HG02938 (cell line): Measurements from ENCODE around the gene RBM20.

ENCODE experiments used
- ATAC-seq: cut with Tn5 transposase; IDR thresholded peaks from one replicate; pipeline ENCODE4 v1.9.1; 2021; ENCODE audit warnings: mild to moderate bottlenecking, moderate library complexity; ENCODE audit not compliant: unreplicated experiment

RBM20 gene

DNA sequence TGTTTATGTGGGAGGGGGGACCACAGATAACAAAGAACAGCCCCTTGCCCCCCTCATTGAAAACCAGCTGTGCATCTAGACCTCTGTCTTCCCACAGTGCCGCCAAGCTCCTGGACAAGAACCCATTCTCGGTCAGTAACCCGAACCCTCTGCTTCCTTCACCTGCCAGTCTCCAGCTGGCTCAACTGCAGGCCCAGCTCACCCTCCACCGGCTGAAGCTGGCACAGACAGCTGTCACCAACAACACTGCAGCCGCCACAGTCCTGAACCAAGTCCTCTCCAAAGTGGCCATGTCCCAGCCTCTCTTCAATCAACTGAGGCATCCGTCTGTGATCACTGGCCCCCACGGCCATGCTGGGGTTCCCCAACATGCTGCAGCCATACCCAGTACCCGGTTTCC is 136.6 kb downstream of the RBM20 start:
- ATAC-seq = no peak

- ATAC-seq = no peak
Measured at GRCh38 chr10:110781139-110781538, 137.0 kb downstream of the RBM20 start.

DNA sequence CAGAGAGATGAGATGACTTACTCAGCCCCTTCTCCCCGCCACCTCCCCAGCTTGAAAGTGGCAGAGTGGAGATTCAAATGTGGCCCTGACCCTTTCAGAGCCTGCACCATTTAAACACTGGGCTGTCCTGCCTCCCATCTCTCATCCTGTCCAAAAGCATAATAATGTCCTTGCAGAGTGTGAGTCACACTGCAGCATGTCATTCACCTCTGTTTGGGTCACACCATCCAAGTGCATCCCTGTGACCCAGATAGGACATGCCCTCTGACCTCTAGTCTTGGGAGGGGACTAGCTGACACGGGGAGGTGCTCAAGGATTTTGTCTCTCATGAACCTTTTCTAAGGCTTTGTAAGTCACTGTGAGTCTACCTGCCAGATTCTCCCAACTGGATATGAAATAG is 138.5 kb downstream of the RBM20 start:
- ATAC-seq = no peak

- ATAC-seq = no peak
Measured at GRCh38 chr10:110783509-110784107, 139.5 kb downstream of the RBM20 start.

- no peak for ATAC-seq
Measured at GRCh38 chr10:110784198-110784597, 140.1 kb downstream of the RBM20 start.

DNA sequence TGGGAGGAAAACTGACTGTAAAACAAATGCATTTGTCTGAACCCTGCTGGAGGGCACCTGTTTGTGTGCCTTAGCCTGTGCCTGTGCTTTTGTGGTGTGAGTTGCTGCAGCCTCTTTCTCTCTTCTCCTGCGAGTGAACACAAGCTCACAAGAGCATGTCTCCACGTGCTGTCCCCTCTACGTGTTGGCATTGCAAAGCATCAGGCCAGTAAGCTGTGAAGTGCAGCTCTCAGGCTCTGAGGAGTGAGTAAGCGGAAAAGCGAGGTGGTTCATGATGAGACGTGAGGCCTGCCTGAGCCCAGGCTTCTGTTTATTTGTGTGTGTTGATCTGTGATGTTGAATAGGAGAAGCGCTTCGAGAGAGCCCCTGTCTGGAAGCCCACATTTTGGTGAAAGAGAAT is 142.0 kb downstream of the RBM20 start:
- ATAC-seq = no peak

DNA sequence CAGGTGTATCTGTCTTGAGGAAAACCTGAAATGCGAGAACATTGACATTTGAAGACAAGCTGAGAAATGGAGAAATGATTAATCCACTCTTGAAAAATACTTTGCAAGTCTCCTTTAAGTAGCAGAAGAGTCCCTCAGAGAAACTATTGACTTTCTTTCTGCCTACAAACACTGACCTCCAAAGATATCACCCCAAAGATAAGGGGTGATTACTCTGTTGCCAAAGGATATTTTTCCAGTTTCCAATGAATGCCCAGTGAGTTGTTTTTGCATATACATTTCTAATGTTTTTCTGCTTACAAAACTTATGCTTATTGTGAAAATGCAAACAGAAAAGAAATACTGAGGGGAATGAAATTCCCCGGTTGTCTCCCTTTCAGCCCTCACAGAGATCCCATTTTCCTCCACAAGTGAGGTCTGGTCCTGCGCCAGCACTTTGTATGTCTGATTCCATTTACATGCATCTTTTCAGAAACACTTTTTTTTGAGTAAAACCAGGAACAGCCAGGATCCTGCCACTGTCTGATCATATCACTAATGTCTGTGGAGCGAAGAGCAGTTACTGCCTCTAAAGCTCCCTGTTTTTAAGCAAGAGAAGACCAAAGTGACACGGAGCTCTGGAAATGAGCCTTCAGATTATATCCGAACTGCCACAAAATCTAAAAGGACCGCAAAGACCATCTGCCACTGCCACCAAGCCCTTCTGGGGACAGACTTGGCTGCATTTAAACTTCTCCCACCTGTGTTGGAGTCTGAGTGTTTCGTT is 144.7 kb downstream of the RBM20 start:
- ATAC-seq = no peak

DNA sequence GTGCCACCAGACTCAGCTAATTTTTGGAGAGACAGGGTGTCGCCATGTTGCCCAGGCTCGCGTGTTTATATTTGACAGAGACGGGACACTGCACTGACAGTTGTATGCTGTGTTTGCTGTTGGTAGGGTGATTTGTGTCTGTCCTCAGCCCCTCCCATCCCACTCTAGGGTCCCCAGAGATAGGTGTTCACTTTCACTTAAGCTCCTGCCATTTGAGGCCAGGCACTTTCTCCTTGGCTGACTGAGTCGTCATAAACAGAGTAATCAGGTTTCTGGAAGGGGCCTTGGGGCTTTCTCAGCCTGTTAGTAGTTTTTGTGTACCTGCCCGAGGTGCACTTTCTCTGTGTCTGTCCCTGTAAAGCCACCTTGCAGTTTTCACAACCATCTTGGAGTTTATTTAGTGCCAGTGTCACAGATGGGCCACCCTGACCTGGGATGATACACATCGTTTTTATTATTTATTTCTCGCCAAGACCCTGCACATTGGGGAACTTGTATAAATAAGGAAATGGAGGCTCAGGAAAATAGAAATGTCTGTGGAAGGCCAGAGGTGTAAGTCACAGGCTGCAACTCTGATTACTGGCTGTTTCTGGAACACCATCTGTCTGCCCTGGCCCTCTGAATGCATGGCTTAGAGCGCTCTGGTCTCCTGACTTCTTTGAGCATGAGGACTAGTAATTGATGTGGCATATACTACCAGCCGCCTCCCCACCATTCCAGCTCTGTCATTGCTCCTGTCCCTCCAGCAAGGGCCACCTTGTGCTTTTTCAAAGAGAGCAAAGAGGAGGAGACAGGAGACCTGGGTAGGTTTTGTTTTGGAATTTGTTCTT is 145.7 kb downstream of the RBM20 start:
- ATAC-seq = no peak

DNA sequence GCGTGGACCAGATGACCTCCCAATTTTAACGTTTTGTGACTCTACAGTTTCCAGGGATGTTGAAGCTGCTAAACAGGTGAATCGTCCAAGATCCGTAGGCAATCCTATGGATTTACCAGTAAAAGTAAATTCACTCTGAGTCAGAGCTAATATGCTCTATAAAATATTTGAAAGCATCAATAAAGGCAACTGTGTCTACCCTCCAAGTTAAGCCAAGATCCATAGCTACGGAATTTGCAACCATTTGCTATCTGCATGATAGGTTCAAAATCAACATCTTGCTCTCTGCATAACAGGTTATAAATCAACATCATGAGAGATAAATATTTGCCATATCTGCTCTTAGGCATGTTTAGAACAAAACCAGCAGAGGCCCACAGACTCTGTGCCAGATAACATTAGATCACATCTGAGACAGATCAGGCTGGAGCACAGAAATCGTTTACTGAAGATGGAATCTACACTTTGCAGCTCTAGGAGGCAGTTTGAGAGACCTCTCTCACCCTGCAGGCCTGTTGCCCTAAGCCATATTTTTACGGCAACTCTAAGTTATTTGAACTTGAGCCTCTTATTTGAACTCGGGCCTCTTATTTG is 146.9 kb downstream of the RBM20 start:
- no peak for ATAC-seq

GRCh38 chr10:110791541-110792073 is 147.5 kb downstream of the RBM20 start:
- ATAC-seq = no peak

GRCh38 chr10:110792476-110793125 is 148.5 kb downstream of the RBM20 start:
- no peak for ATAC-seq

- no peak for ATAC-seq
Measured at GRCh38 chr10:110793128-110793812, 149.1 kb downstream of the RBM20 start.

- no peak for ATAC-seq
Measured at GRCh38 chr10:110793886-110794285, 149.8 kb downstream of the RBM20 start.

- ATAC-seq = no peak
Measured at GRCh38 chr10:110794808-110795207, 150.7 kb downstream of the RBM20 start.

DNA sequence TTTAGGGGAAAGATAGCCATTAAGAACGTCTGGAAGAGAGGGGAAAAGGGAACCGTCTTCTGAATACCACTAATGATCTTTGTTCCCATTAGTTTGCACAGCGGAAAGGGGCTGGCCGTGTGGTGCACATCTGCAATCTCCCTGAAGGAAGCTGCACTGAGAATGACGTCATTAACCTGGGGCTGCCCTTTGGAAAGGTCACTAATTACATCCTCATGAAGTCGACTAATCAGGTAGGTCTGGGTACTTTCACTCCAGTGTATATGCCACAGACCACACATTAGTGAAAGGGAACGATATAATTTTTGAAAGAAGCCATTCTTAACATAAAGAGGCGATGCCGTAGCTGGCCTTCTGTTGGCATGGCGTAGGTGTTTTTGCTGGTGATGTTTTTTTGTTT is 153.3 kb downstream of the RBM20 start:
- ATAC-seq = no peak

DNA sequence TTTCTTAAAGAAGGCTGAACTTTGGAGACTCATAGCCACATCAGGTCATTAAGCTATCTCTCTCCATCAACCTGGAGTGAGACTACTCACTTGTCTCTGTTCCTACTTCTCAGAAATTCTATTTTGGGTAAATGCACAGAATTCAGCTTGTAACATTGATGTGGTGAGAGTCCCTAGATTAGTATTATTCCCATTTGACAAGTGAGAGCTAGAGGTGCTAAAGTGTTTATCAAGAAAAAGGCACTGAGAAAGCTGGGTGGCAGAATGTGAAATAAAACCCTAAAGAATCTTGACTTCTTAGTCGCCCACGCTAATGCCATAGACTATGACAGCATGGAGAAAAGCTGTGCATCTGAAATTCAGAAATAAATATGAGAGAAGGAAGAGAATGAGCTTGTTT is 154.2 kb downstream of the RBM20 start:
- ATAC-seq = no peak

DNA sequence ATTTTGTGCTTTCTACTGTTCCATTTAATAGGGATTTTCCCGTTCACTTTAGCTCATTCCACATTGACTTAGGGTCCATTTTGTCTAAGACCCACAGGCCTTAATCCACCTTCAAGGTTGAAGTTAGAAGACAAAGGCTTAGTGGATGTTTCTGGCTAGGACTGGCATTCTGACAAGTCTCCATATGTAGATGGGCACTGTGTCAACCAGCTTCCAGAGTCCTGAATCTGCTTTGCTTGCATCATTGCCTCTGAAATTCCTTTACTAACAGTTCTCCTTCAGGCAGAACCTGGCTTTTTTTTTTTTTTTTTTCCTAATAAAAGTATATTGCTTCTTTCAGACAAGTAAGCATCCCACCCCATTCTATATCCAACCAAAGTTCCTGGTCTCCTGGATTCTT is 158.0 kb downstream of the RBM20 start:
- no peak for ATAC-seq

- no peak for ATAC-seq
Measured at GRCh38 chr10:110802551-110803238, 158.6 kb downstream of the RBM20 start.

DNA sequence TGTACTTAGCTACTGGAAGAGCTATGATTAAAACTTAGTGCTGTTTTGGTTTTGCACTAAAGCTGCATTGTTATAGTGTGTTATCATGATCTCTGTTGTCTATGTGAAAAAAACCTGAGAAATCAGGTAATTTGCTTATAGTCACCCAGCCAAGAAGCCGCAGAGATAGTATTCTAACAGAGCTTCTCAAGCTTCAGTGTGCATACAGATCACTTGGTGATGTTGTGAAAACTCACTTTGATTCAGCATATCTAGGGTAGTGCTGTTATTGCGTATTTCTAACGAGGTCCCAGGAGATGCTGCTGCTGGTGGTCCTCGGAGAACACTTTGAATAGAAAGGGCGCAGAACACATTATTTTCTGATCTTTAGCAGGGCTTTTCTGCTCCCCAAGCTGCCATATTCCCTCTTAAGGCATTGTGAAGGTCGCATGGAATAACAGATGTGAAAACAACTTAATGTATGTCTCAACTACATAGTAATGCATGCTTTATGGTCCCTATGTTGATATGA is 159.2 kb downstream of the RBM20 start:
- ATAC-seq = no peak
